Panc1 (cell line): ENCODE results near the gene BFSP1. TPM values are rescaled to one million over a fixed set of nuclear protein-coding genes. Genes with fewer than 3 reads are reported as not detected.

Source experiments
- ATAC-seq: fragments of 200-7000 bp; cut with Tn5 transposase; 2 replicates; pipeline ENCODE4 v1.9.1; 2020; ENCODE audit warnings: mild to moderate bottlenecking, moderate library complexity
- BruUV-seq: library from RNA; stranded (reverse); fragments of 400-500 nt; replicated peaks from 2 replicates; lab custom pipeline; 2021; lab: Mats Ljungman, UMichigan
- CTCF ChIA-PET: fragments of 300-600 bp; sonication (Branson Sonifier 250); formaldehyde crosslinking; loops from one replicate; lab custom pipeline; 2022; ENCODE audit warnings: antibody characterized with exemption; lab: Charles Lee
- POLR2A ChIA-PET: fragments of 300-600 bp; sonication (Branson Sonifier 250); formaldehyde crosslinking; loops from one replicate; lab custom pipeline; 2022; ENCODE audit warnings: antibody characterized with exemption; lab: Charles Lee
- DNase-seq: peaks from one replicate; pipeline ENCODE4 v3.0.0-alpha.2; 2010; ENCODE audit warnings: low read depth, low spot score
- H3K27ac ChIP-seq: 2 replicates; pipeline ENCODE4 v1.5.1; 2011; ENCODE audit warnings: mild to moderate bottlenecking, low read length, inconsistent platforms
- H3K27me3 ChIP-seq: fragments of 200-500 bp; sonication (Bioruptor generic); 2 replicates; pipeline ENCODE4 v1.6.0; 2014; ENCODE audit warnings: low read length, inconsistent platforms; ENCODE audit not compliant: control insufficient read depth, insufficient read depth
- H3K36me3 ChIP-seq: fragments of 200-500 bp; sonication (Bioruptor generic); 2 replicates; pipeline ENCODE4 v1.5.1; 2014; ENCODE audit warnings: inconsistent platforms, mild to moderate bottlenecking, low read length, moderate library complexity; ENCODE audit not compliant: control insufficient read depth, insufficient read depth
- H3K4me1 ChIP-seq: 2 replicates; pipeline ENCODE4 v1.5.1; 2011; ENCODE audit warnings: inconsistent platforms, mild to moderate bottlenecking, low read length, moderate library complexity; ENCODE audit not compliant: control insufficient read depth, insufficient read depth
- H3K4me3 ChIP-seq, 2 experiments: 2 replicates each; pipeline ENCODE4 v1.5.1; 2011 to 2012; ENCODE audit warnings: low read depth in 2 of 2, low read length in 2 of 2, mild to moderate bottlenecking in 2 of 2, inconsistent platforms in 1 of 2, moderate library complexity in 1 of 2
- H3K9me3 ChIP-seq: fragments of 200-500 bp; sonication (Bioruptor generic); 2 replicates; pipeline ENCODE4 v1.5.1; 2014; ENCODE audit warnings: low read depth, mild to moderate bottlenecking, inconsistent platforms, low read length, moderate library complexity; ENCODE audit not compliant: control insufficient read depth, insufficient read depth
- POLR2AphosphoS5 ChIP-seq: IDR thresholded peaks from 2 replicates; pipeline ENCODE4 v1.6.1; 2012; ENCODE audit warnings: mild to moderate bottlenecking, low read depth, low read length, moderate library complexity
- SIN3A ChIP-seq: IDR thresholded peaks from 2 replicates; pipeline ENCODE4 v1.6.1; 2012; ENCODE audit warnings: low read depth, mild to moderate bottlenecking, low read length, moderate library complexity, borderline replicate concordance; ENCODE audit not compliant: insufficient read depth
- TCF7L2 ChIP-seq: IDR thresholded peaks from 2 replicates; pipeline ENCODE4 v1.6.1; 2011; ENCODE audit warnings: mild to moderate bottlenecking, low read depth, low read length, inconsistent platforms
- in situ Hi-C: cut with HindIII; loops from 2 replicates; pipeline ENCODE4 v1.10.0; 2016; ENCODE audit warnings: low sequenced_read_pairs, low pct_unique_long_range_greater_than_20kb
- intact Hi-C: fragments of 100-400 bp; cut with micrococcal nuclease; formaldehyde crosslinking; loops from one replicate; pipeline ENCODE4 v1.10.0; 2022; ENCODE audit not compliant: unreplicated experiment
- total RNA-seq: library from RNA; stranded (reverse); gene quantifications from one replicate; pipeline ENCODE4 v1.2.1, GENCODE V29; 2021; ENCODE audit not compliant: unreplicated experiment
- TF ChIP-seq, protein P1 (sequence below): fragments of 450-650 bp; IDR thresholded peaks from 2 replicates; pipeline ENCODE4 v1.5.1; 2017; ENCODE audit warnings: mild to moderate bottlenecking
- TF ChIP-seq, protein P2 (sequence below), 2 experiments: IDR thresholded peaks; 2 replicates each; pipeline ENCODE4 v1.6.1; 2011 to 2012; ENCODE audit warnings: low read depth in 2 of 2, control low read depth in 1 of 2, low read length in 1 of 2, mild to moderate bottlenecking in 1 of 2, moderate library complexity in 1 of 2; ENCODE audit not compliant: insufficient read depth in 1 of 2

Gene BFSP1
- total RNA-seq, 1 experiment from 2014 or later = 6.9 TPM

GRCh38 chr20:17494201-17494600, 37.0 kb downstream of the BFSP1 start:
- no peak for DNase-seq
- Histone ChIP-seq H3K4me1 (no peaks in the 10 kb centered on the region), H3K27me3 (no peaks in the 10 kb centered on the region; the same call in 1 of the 2 replicates), H3K36me3 (no peaks in the 10 kb centered on the region), H3K27ac (no peak overlapping the region), H3K4me3 (no peak overlapping the region), H3K9me3 (no peaks in the 10 kb centered on the region)
- POLR2A ChIA-PET = no interaction called here
- TF ChIP-seq, protein P1, sequence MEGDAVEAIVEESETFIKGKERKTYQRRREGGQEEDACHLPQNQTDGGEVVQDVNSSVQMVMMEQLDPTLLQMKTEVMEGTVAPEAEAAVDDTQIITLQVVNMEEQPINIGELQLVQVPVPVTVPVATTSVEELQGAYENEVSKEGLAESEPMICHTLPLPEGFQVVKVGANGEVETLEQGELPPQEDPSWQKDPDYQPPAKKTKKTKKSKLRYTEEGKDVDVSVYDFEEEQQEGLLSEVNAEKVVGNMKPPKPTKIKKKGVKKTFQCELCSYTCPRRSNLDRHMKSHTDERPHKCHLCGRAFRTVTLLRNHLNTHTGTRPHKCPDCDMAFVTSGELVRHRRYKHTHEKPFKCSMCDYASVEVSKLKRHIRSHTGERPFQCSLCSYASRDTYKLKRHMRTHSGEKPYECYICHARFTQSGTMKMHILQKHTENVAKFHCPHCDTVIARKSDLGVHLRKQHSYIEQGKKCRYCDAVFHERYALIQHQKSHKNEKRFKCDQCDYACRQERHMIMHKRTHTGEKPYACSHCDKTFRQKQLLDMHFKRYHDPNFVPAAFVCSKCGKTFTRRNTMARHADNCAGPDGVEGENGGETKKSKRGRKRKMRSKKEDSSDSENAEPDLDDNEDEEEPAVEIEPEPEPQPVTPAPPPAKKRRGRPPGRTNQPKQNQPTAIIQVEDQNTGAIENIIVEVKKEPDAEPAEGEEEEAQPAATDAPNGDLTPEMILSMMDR = no peak
- no peak for TF ChIP-seq SIN3A
- TF ChIP-seq, protein P2, sequence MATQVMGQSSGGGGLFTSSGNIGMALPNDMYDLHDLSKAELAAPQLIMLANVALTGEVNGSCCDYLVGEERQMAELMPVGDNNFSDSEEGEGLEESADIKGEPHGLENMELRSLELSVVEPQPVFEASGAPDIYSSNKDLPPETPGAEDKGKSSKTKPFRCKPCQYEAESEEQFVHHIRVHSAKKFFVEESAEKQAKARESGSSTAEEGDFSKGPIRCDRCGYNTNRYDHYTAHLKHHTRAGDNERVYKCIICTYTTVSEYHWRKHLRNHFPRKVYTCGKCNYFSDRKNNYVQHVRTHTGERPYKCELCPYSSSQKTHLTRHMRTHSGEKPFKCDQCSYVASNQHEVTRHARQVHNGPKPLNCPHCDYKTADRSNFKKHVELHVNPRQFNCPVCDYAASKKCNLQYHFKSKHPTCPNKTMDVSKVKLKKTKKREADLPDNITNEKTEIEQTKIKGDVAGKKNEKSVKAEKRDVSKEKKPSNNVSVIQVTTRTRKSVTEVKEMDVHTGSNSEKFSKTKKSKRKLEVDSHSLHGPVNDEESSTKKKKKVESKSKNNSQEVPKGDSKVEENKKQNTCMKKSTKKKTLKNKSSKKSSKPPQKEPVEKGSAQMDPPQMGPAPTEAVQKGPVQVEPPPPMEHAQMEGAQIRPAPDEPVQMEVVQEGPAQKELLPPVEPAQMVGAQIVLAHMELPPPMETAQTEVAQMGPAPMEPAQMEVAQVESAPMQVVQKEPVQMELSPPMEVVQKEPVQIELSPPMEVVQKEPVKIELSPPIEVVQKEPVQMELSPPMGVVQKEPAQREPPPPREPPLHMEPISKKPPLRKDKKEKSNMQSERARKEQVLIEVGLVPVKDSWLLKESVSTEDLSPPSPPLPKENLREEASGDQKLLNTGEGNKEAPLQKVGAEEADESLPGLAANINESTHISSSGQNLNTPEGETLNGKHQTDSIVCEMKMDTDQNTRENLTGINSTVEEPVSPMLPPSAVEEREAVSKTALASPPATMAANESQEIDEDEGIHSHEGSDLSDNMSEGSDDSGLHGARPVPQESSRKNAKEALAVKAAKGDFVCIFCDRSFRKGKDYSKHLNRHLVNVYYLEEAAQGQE (IDR thresholded peaks at IDR 0.05; ENCODE audit: insufficient read depth in 1 of 2, low read depth in 2 of 2, low read length in 1 of 2) = no peak
- ATAC-seq = no peak
- intact Hi-C loops = no loop called here
- BruUV-seq = no TSS peak
- CTCF ChIA-PET = no interaction called here
- in situ Hi-C loops = no loop called here

- Histone ChIP-seq H3K36me3 (no peaks in the 10 kb centered on the region), H3K4me3 (no peak overlapping the region), H3K27me3 (no peaks in the 10 kb centered on the region; the same call in 1 of the 2 replicates), H3K9me3 (no peaks in the 10 kb centered on the region), H3K27ac (no peak overlapping the region), H3K4me1 (no peaks in the 10 kb centered on the region)
- CTCF ChIA-PET = no interaction called here
- TF ChIP-seq SIN3A (no peak), POLR2AphosphoS5 (no peak), TCF7L2 (no peak)
- TF ChIP-seq, protein P1 = no peak
- TF ChIP-seq, protein P2 (IDR thresholded peaks at IDR 0.05; ENCODE audit: insufficient read depth in 1 of 2, low read depth in 2 of 2, low read length in 1 of 2) = no peak
- POLR2A ChIA-PET = interaction anchor here (0.7 kb wide), 1 partner anchor 329 kb away, joined by 3 read pairs; no protein-coding TSS in a partner anchor
- in situ Hi-C loops (no loop called here), intact Hi-C loops (no loop called here)
- no TSS peak for BruUV-seq
- no peak for ATAC-seq
- DNase-seq = no peak
Measured at GRCh38 chr20:17493173-17493572, 38.0 kb downstream of the BFSP1 start.
